BJ (cell line): ENCODE data around the gene ZNF597. TPM values are rescaled to one million over a fixed set of nuclear protein-coding genes. Genes with fewer than 3 reads are reported as not detected.

ENCODE experiments used
- CTCF ChIA-PET: fragments of 350-600 bp; formaldehyde crosslinking; extraction: SDS; loops from one replicate; lab custom pipeline; 2021; ENCODE audit warnings: antibody characterized with exemption, inconsistent platforms; lab: Yijun Ruan, JAX
- POLR2A ChIA-PET: fragments of 300-600 bp; sonication (Branson Sonifier 250); formaldehyde crosslinking; extraction: SDS; loops from one replicate; lab custom pipeline; 2021; ENCODE audit warnings: antibody characterized with exemption; lab: Charles Lee
- DNase-seq: peaks from one replicate; pipeline ENCODE4 v3.0.0-alpha.2; 2011; ENCODE audit warnings: low read depth
- H3K27me3 ChIP-seq: 2 replicates; pipeline ENCODE4 v1.6.0; 2011; ENCODE audit warnings: low read length; ENCODE audit not compliant: control insufficient read depth, insufficient read depth
- H3K36me3 ChIP-seq: 2 replicates; pipeline ENCODE4 v1.5.1; 2011; ENCODE audit warnings: low read length; ENCODE audit not compliant: control insufficient read depth, insufficient read depth
- H3K4me3 ChIP-seq: 2 replicates; pipeline ENCODE4 v1.5.1; 2011; ENCODE audit warnings: low read depth, mild to moderate bottlenecking, control low read depth, low read length
- CTCF ChIP-seq: IDR thresholded peaks from 2 replicates; pipeline ENCODE4 v1.5.1; 2011; ENCODE audit warnings: low read depth, mild to moderate bottlenecking, control low read depth, inconsistent platforms, low read length, moderate library complexity; ENCODE audit not compliant: insufficient read depth
- polyA plus RNA-seq: library from polyadenylated mRNA; depleted of rRNA; stranded (reverse); fragments of >200 nt; gene quantifications from 2 replicates; pipeline ENCODE4 v1.2.3, GENCODE V29; 2011; rRNA removed
- small RNA-seq: library from RNA; depleted of rRNA; stranded (forward); fragments of <200 nt; gene quantifications from one replicate; pipeline ENCODE3, GENCODE V24; 2012; ENCODE audit warnings: low replicate concordance, low read depth; ENCODE audit not compliant: insufficient read length

Gene ZNF597
- polyA plus RNA-seq, 1 experiment, result 0.93 TPM

- no peaks in the 10 kb centered on the region for H3K27me3 ChIP-seq
- TF ChIP-seq CTCF, result no peak
- ChIA-PET POLR2A (no interaction called here), CTCF (no interaction called here)
- H3K36me3 ChIP-seq, result peaks cover 20% of the 10 kb centered on the region
- DNase-seq, result no peak
- H3K4me3 ChIP-seq, result no peak overlapping the region
Measured at GRCh38 chr16:3389663-3390338, 53.5 kb downstream of the ZNF597 start.

- ChIA-PET CTCF (no interaction called here), POLR2A (no interaction called here)
- no peak for TF ChIP-seq CTCF
- peaks cover 24% of the 10 kb centered on the region for H3K36me3 ChIP-seq
- H3K4me3 ChIP-seq, result no peak overlapping the region
- H3K27me3 ChIP-seq, result no peaks in the 10 kb centered on the region
- no peak for DNase-seq
Measured at GRCh38 chr16:3388325-3388724, 55.0 kb downstream of the ZNF597 start.

- ChIA-PET POLR2A (no interaction called here), CTCF (no interaction called here)
- Histone ChIP-seq H3K36me3 (peaks cover 22% of the 10 kb centered on the region), H3K4me3 (no peak overlapping the region), H3K27me3 (no peaks in the 10 kb centered on the region)
- DNase-seq, result no peak
- TF ChIP-seq CTCF, result no peak
Measured at GRCh38 chr16:3383045-3383448, 60.3 kb downstream of the ZNF597 start.

Small RNAs within 50 kb of the gene (small RNA-seq; reads per million reads assigned to genes)
- not detected for gene MIR6126

Other genes with a start within 250 kb of the ZNF597 start
- 4.0 and 4.8 TPM in 2 replicates for gene ZNF200, start 208.3 kb downstream of the ZNF597 start, polyA plus RNA-seq
- not detected in 2 replicates for gene MEFV, start 186.9 kb downstream of the ZNF597 start, polyA plus RNA-seq
- 12.9 and 14.2 TPM in 2 replicates for gene ZNF263, start 160.0 kb downstream of the ZNF597 start, polyA plus RNA-seq
- gene TIGD7, start 138.1 kb downstream of the ZNF597 start, polyA plus RNA-seq, result 2.0 and 3.7 TPM in 2 replicates
- gene ZNF75A, start 138.0 kb downstream of the ZNF597 start, polyA plus RNA-seq, result 9.6 and 13.6 TPM in 2 replicates
- 0.17 TPM in 1 of 2 replicates, not detected in the other for gene OR2C1, start 87.6 kb downstream of the ZNF597 start, polyA plus RNA-seq
- gene ZSCAN32, start 42.5 kb downstream of the ZNF597 start, polyA plus RNA-seq, result 13.8 and 14.0 TPM in 2 replicates
- 10.0 and 10.6 TPM in 2 replicates for gene ZNF174, start 42.3 kb downstream of the ZNF597 start, polyA plus RNA-seq
- gene NAA60, start 176 bp upstream of the ZNF597 start, polyA plus RNA-seq, result 21.7 and 30.7 TPM in 2 replicates
- gene C16orf90, start 52.0 kb upstream of the ZNF597 start, polyA plus RNA-seq, result not detected in 2 replicates
- 14.7 and 27.0 TPM in 2 replicates for gene CLUAP1, start 57.5 kb upstream of the ZNF597 start, polyA plus RNA-seq
- not detected in 2 replicates for gene NLRC3, start 133.9 kb upstream of the ZNF597 start, polyA plus RNA-seq
- gene SLX4, start 168.1 kb upstream of the ZNF597 start, polyA plus RNA-seq, result 0.92 and 0.97 TPM in 2 replicates
- 6.4 and 10.9 TPM in 2 replicates for gene DNASE1, start 211.2 kb upstream of the ZNF597 start, polyA plus RNA-seq